HCT116 (cell line): ENCODE measurements around the gene SHISA8. TPM values are rescaled to one million over a fixed set of nuclear protein-coding genes. Genes with fewer than 3 reads are reported as not detected.

ENCODE experiments used
- ATAC-seq: fragments of 200-7000 bp; cut with Tn5 transposase; 2 replicates; pipeline ENCODE4 v1.9.1; 2020; ENCODE audit warnings: mild to moderate bottlenecking, moderate library complexity
- BruUV-seq: library from RNA; stranded (reverse); fragments of 400-500 nt; replicated peaks from 2 replicates; lab custom pipeline; 2021; lab: Mats Ljungman, UMichigan
- CTCF ChIA-PET: fragments of 300-600 bp; sonication (Branson Sonifier 250); formaldehyde crosslinking; loops from one replicate; lab custom pipeline; 2021; ENCODE audit warnings: antibody characterized with exemption; lab: Charles Lee
- POLR2A ChIA-PET: fragments of 300-600, 350-600 bp; sonication (Branson Sonifier 250); formaldehyde crosslinking; loops from one replicate; lab custom pipeline; 2021; ENCODE audit warnings: antibody characterized with exemption; lab: Charles Lee
- RAD21 ChIA-PET, 2 experiments: fragments of 300-600 bp; sonication (Branson Sonifier 250); formaldehyde crosslinking; loops; one replicate each; lab custom pipeline; 2023; ENCODE audit warnings: low total read pairs in 2 of 2; ENCODE audit not compliant: uncharacterized antibody in 2 of 2, unreplicated experiment in 2 of 2, low non-redundant PET in 1 of 2; lab: Charles Lee
- DNase-seq: peaks from one replicate; pipeline ENCODE4 v3.0.0-alpha.2; 2010; ENCODE audit warnings: low read depth, low spot score
- H2AFZ ChIP-seq: fragments of 200-600 bp; shearing (Covaris generic), sonication (generic); 2 replicates; pipeline ENCODE4 v1.6.1; 2017; ENCODE audit warnings: low read depth, mixed run types, mixed read lengths, antibody characterized with exemption, low read length; ENCODE audit not compliant: poor library complexity, severe bottlenecking
- H3K27ac ChIP-seq: 2 replicates; pipeline ENCODE4 v1.5.1; 2012; ENCODE audit warnings: low read depth, low read length
- H3K27me3 ChIP-seq: fragments of 200-600 bp; sonication (generic); 2 replicates; pipeline ENCODE4 v1.6.1; 2016; ENCODE audit warnings: mixed run types, low read length, mixed read lengths; ENCODE audit not compliant: insufficient read depth
- H3K36me3 ChIP-seq, 2 experiments: fragments of 200-500 bp in 1 of 2; fragments of 200-600 bp in 1 of 2; sonication (Bioruptor generic) in 1 of 2; sonication (generic) in 1 of 2; 2 replicates each; pipeline versions ENCODE4 v1.5.1 to v1.6.1; 2014 to 2016; ENCODE audit warnings: low read length in 2 of 2, inconsistent platforms in 1 of 2, mixed read lengths in 1 of 2, mixed run types in 1 of 2; ENCODE audit not compliant: insufficient read depth in 2 of 2, control insufficient read depth in 1 of 2
- H3K4me1 ChIP-seq, 2 experiments: fragments of 200-600 bp in 1 of 2; sonication (generic) in 1 of 2; 2 replicates each; pipeline versions ENCODE4 v1.5.1 to v1.6.1; 2012 to 2017; ENCODE audit warnings: low read length in 2 of 2, inconsistent platforms in 1 of 2, mild to moderate bottlenecking in 1 of 2, mixed read lengths in 1 of 2, mixed run types in 1 of 2, moderate library complexity in 1 of 2; ENCODE audit not compliant: insufficient read depth in 2 of 2, control insufficient read depth in 1 of 2
- H3K4me2 ChIP-seq: fragments of 200-600 bp; sonication (generic); 2 replicates; pipeline ENCODE4 v1.6.1; 2017; ENCODE audit warnings: mixed run types, low read length, mixed read lengths
- H3K4me3 ChIP-seq, 2 experiments: fragments of 200-600 bp in 1 of 2; sonication (generic) in 1 of 2; replicated peaks in 1 of 2; 2 replicates each; pipeline ENCODE4 v1.5.1; 2011 to 2016; ENCODE audit warnings: low read length in 2 of 2, control low read depth in 1 of 2, low read depth in 1 of 2, mild to moderate bottlenecking in 1 of 2, mixed read lengths in 1 of 2, mixed run types in 1 of 2
- H3K79me2 ChIP-seq: fragments of 200-600 bp; sonication (generic); 2 replicates; pipeline ENCODE4 v1.6.1; 2017; ENCODE audit warnings: mild to moderate bottlenecking, mixed run types, low read length, moderate library complexity, mixed read lengths; ENCODE audit not compliant: insufficient read depth
- H3K9ac ChIP-seq: fragments of 200-600 bp; sonication (generic); 2 replicates; pipeline ENCODE4 v1.6.1; 2016; ENCODE audit warnings: low read length, mixed read lengths
- H3K9me2 ChIP-seq: fragments of 200-600 bp; sonication (generic), shearing (Covaris generic); 2 replicates; pipeline ENCODE4 v1.6.1; 2017; ENCODE audit warnings: mixed run types, mild to moderate bottlenecking, moderate library complexity; ENCODE audit not compliant: insufficient read depth
- H3K9me3 ChIP-seq, 2 experiments: fragments of 200-500 bp in 1 of 2; fragments of 200-600 bp in 1 of 2; sonication (Bioruptor generic) in 1 of 2; sonication (generic) in 1 of 2; 2 replicates each; pipeline ENCODE4 v1.6.1; 2014 to 2017; ENCODE audit warnings: low read length in 2 of 2, mixed read lengths in 2 of 2, inconsistent platforms in 1 of 2, low read depth in 1 of 2, mild to moderate bottlenecking in 1 of 2, mixed run types in 1 of 2, moderate library complexity in 1 of 2; ENCODE audit not compliant: control insufficient read depth in 1 of 2, insufficient read depth in 1 of 2
- H4K20me1 ChIP-seq: fragments of 200-600 bp; sonication (generic), shearing (Covaris generic); 2 replicates; pipeline ENCODE4 v1.6.1; 2017; ENCODE audit warnings: mixed run types, mild to moderate bottlenecking, moderate library complexity; ENCODE audit not compliant: insufficient read depth
- CBX3 ChIP-seq: IDR thresholded peaks from 2 replicates; pipeline ENCODE4 v1.6.1; 2012; ENCODE audit warnings: low read depth
- CTCF ChIP-seq, 3 experiments: fragments of 200-600 bp in 1 of 3; sonication (generic) in 1 of 3; IDR thresholded peaks in 2 of 3; conservative IDR thresholded peaks in 1 of 3; 2 replicates each; pipeline ENCODE4 v1.5.1; 2012 to 2017; ENCODE audit warnings: low read depth in 2 of 3, low read length in 2 of 3, antibody characterized with exemption in 1 of 3, borderline replicate concordance in 1 of 3, control low read depth in 1 of 3, mild to moderate bottlenecking in 1 of 3, mixed read lengths in 1 of 3, mixed run types in 1 of 3, moderate library complexity in 1 of 3; ENCODE audit not compliant: insufficient read depth in 1 of 3
- EGR1 ChIP-seq: IDR thresholded peaks from 2 replicates; pipeline ENCODE4 v1.6.1; 2012; ENCODE audit warnings: low read depth
- EZH2phosphoT487 ChIP-seq: fragments of 200-600 bp; IDR thresholded peaks from 2 replicates; pipeline ENCODE4 v1.6.1; 2018; ENCODE audit warnings: antibody characterized with exemption, borderline replicate concordance
- POLR2A ChIP-seq: IDR thresholded peaks from 2 replicates; pipeline ENCODE4 v1.7.0; 2011; ENCODE audit warnings: borderline replicate concordance; ENCODE audit not compliant: insufficient read depth, insufficient read length; ENCODE audit errors: extremely low read depth
- RAD21 ChIP-seq: IDR thresholded peaks from 2 replicates; pipeline ENCODE4 v1.6.1; 2012; ENCODE audit warnings: low read depth, mild to moderate bottlenecking
- REST ChIP-seq: IDR thresholded peaks from 2 replicates; pipeline ENCODE4 v1.6.1; 2012; ENCODE audit warnings: low read depth
- TCF7L2 ChIP-seq: IDR thresholded peaks from 2 replicates; pipeline ENCODE4 v1.7.0; 2011; ENCODE audit warnings: borderline replicate concordance, inconsistent platforms; ENCODE audit not compliant: insufficient read depth, insufficient read length; ENCODE audit errors: extremely low read depth
- ZBTB33 ChIP-seq: IDR thresholded peaks from 2 replicates; pipeline ENCODE4 v1.6.1; 2011; ENCODE audit warnings: mild to moderate bottlenecking, low read length, moderate library complexity; ENCODE audit not compliant: insufficient replicate concordance; ENCODE audit errors: extremely low read depth
- ZNF274 ChIP-seq: fragments of 200-500 bp; sonication (Bioruptor generic); IDR thresholded peaks from 2 replicates; pipeline ENCODE4 v1.6.1; 2014; ENCODE audit warnings: mild to moderate bottlenecking, low read depth, low read length, inconsistent platforms
- intact Hi-C: fragments of 100-400 bp; cut with micrococcal nuclease; formaldehyde crosslinking; loops from 2 replicates; pipeline ENCODE4 v1.10.0; 2022
- total RNA-seq: library from RNA; stranded (reverse); gene quantifications from one replicate; pipeline ENCODE4 v1.2.1, GENCODE V29; 2021; ENCODE audit not compliant: unreplicated experiment

The SHISA8 gene
- total RNA-seq, 1 experiment from 2014 or later = 13.9 TPM

- Histone ChIP-seq H3K4me3 (no peak overlapping the region), H2AFZ (no peak overlapping the region), H3K4me1 (no peaks in the 10 kb centered on the region; a peak in 1 of 4 replicates), H3K27me3 (no peaks in the 10 kb centered on the region), H3K9me2 (no peaks in the 10 kb centered on the region), H3K36me3 (peaks cover 5 to 7% of the 10 kb centered on the region in 2 experiments; a peak in 3 of 4 replicates), H3K9ac (no peak overlapping the region), H4K20me1 (no peaks in the 10 kb centered on the region), H3K27ac (no peak overlapping the region), H3K79me2 (no peaks in the 10 kb centered on the region), H3K4me2 (no peak overlapping the region), H3K9me3 (no peaks in the 10 kb centered on the region)
- no TSS peak for BruUV-seq
- ChIA-PET RAD21 (no interaction called here), POLR2A (no interaction called here), CTCF (no interaction called here)
- no peak for DNase-seq
- no peak for TF ChIP-seq CBX3
- TF ChIP-seq ZBTB33 = no peak
- TF ChIP-seq RAD21 = no peak
- TF ChIP-seq TCF7L2 = no peak
- no peak for TF ChIP-seq EGR1
- TF ChIP-seq ZNF274 = no peak
- no peak for TF ChIP-seq POLR2A
- no peak for TF ChIP-seq REST
- no peak for TF ChIP-seq CTCF (IDR thresholded peaks at IDR 0.05 in 2 of 3, conservative IDR thresholded peaks at IDR 0.05 in 1 of 3; ENCODE audit: borderline replicate concordance in 1 of 3, insufficient read depth in 1 of 3, low read depth in 2 of 3, low read length in 2 of 3)
- no peak for TF ChIP-seq EZH2phosphoT487
- intact Hi-C loops = no loop called here
- no peak for ATAC-seq
Observed at GRCh38 chr22:41905411-41906202, 9.3 kb downstream of the SHISA8 start.
